Chondrocyte (in vitro differentiated cells): ENCODE data around the gene CHMP4A. TPM values are rescaled to one million over a fixed set of nuclear protein-coding genes. Genes with fewer than 3 reads are reported as not detected.

Experiments
- DNase-seq: peaks from one replicate; pipeline ENCODE4 v3.0.0; 2021; ENCODE audit warnings: mixed read lengths, low spot score
- H3K27ac Mint-ChIP-seq: one replicate; pipeline ENCODE4 v1.8.0; 2021; ENCODE audit warnings: mild to moderate bottlenecking, moderate library complexity, mixed read lengths; ENCODE audit not compliant: unreplicated experiment
- H3K27me3 Mint-ChIP-seq: 2 replicates; pipeline ENCODE4 v1.8.0; 2021; ENCODE audit warnings: low read depth, mixed read lengths
- H3K36me3 Mint-ChIP-seq: 2 replicates; pipeline ENCODE4 v1.8.0; 2021; ENCODE audit warnings: low read depth, mixed read lengths
- H3K4me1 Mint-ChIP-seq: 2 replicates; pipeline ENCODE4 v1.8.0; 2021; ENCODE audit warnings: low read depth, mild to moderate bottlenecking, mixed read lengths
- H3K4me3 Mint-ChIP-seq: one replicate; pipeline ENCODE4 v1.8.0; 2021; ENCODE audit warnings: mild to moderate bottlenecking, moderate library complexity, mixed read lengths; ENCODE audit not compliant: unreplicated experiment
- H3K9me3 Mint-ChIP-seq: 2 replicates; pipeline ENCODE4 v1.8.0; 2021; ENCODE audit warnings: low read depth, mixed read lengths
- CTCF ChIP-seq: fragments of 200-600 bp; sonication (generic); IDR thresholded peaks from 2 replicates; pipeline ENCODE4 v1.5.0; 2021; ENCODE audit warnings: antibody characterized with exemption, mild to moderate bottlenecking, moderate library complexity
- total RNA-seq: library from RNA; stranded (reverse); gene quantifications from 3 replicates; pipeline ENCODE4 v1.2.1, GENCODE V29; 2021

CHMP4A gene
- total RNA-seq, 1 donor from 2014 or later = 35.3 TPM

GRCh38 chr14:24216345-24216699 lies 3.0 kb upstream of the CHMP4A start:
- H3K4me1 Mint-ChIP-seq = peaks cover 41% of the 10 kb centered on the region
- H3K27me3 Mint-ChIP-seq = no peaks in the 10 kb centered on the region
- H3K9me3 Mint-ChIP-seq = no peaks in the 10 kb centered on the region
- peak overlapping the region; percentile 100 for H3K27ac Mint-ChIP-seq
- H3K4me3 Mint-ChIP-seq = peak overlapping the region; percentile 94
- no peak for TF ChIP-seq CTCF
- no peak for DNase-seq
- no peaks in the 10 kb centered on the region for H3K36me3 Mint-ChIP-seq

- Mint-ChIP-seq H3K9me3 (no peaks in the 10 kb centered on the region), H3K4me3 (peak within 1 kb of the TSS; percentile 94), H3K27ac (peak within 1 kb of the TSS; percentile 100), H3K4me1 (peaks cover 41% of the 10 kb centered on the region), H3K36me3 (peaks cover under 1% of the 10 kb centered on the region), H3K27me3 (no peaks in the 10 kb centered on the region)
- no peak for DNase-seq
- TF ChIP-seq CTCF = peak; percentile 79
Measured at GRCh38 chr14:24215495-24216344, 2.4 kb upstream of the CHMP4A start, which contains the start of gene MDP1. TSS of gene MDP1 (minus strand) at chr14:24216066. CDS start at chr14:24215955, 111 bp downstream.

- Mint-ChIP-seq H3K4me3 (peak overlapping the region; percentile 95), H3K27me3 (no peaks in the 10 kb centered on the region), H3K27ac (peak overlapping the region; percentile 100), H3K9me3 (no peaks in the 10 kb centered on the region), H3K4me1 (peaks cover 41% of the 10 kb centered on the region), H3K36me3 (peaks cover 7% of the 10 kb centered on the region)
- TF ChIP-seq CTCF = no peak
- DNase-seq = no peak
Measured at GRCh38 chr14:24213866-24214662, 776 bp upstream of the CHMP4A start.

- no peak for DNase-seq
- no peak overlapping the region for H3K4me3 Mint-ChIP-seq
- no peak for TF ChIP-seq CTCF
- no peaks in the 10 kb centered on the region for H3K27me3 Mint-ChIP-seq
- no peak overlapping the region for H3K27ac Mint-ChIP-seq
- peaks cover 16% of the 10 kb centered on the region for H3K36me3 Mint-ChIP-seq
- no peaks in the 10 kb centered on the region for H3K9me3 Mint-ChIP-seq
- H3K4me1 Mint-ChIP-seq = peaks cover 39% of the 10 kb centered on the region
Measured at GRCh38 chr14:24211311-24211710, 2.0 kb downstream of the CHMP4A start.

GRCh38 chr14:24207625-24208024 lies 5.7 kb downstream of the CHMP4A start:
- H3K27me3 Mint-ChIP-seq = no peaks in the 10 kb centered on the region
- no peak for DNase-seq
- peaks cover 30% of the 10 kb centered on the region for H3K36me3 Mint-ChIP-seq
- H3K4me3 Mint-ChIP-seq = no peak overlapping the region
- TF ChIP-seq CTCF = no peak
- peak overlapping the region; percentile 41 for H3K27ac Mint-ChIP-seq
- peaks cover 11% of the 10 kb centered on the region for H3K4me1 Mint-ChIP-seq
- peaks cover 5% of the 10 kb centered on the region for H3K9me3 Mint-ChIP-seq
